C1 segment of cervical spinal cord (tissue), 14 donors: ENCODE data around the gene XIRP2.
"Not testable (repeated sequence)": the region's sequence is repeated elsewhere in the genome, so short reads cannot be mapped to it uniquely, and the experiment has no call there.

Experiments
- DNase-seq, 14 donors: peaks; one replicate each; lab custom pipeline; 2025; lab: John Stamatoyannopoulos, UW

The XIRP2 gene

GRCh38 chr2:167034976-167035375 lies 146.7 kb downstream of the XIRP2 start:
- DNase-seq: not testable (repeated sequence)

GRCh38 chr2:167048829-167049228 lies 160.5 kb downstream of the XIRP2 start:
- DNase-seq: no peak

DNA sequence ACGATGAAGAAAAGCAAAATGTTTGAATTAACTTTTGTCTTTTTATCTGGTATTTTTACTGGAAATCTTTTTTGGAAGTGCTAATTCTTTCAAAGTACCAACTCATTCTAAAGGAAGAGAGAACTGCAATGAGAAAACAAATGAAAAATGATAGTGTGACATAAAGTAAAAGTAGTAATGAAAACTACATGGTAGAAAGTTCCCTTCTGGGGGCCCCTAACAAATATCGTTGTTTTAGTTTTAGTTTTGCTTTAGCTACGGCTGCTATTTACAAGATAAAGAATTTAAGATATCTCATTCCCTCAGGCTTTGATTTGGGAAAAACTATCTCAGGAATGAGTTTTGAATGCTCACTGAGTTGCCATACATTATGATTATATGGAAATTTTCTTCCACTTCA lies 161.4 kb downstream of the XIRP2 start:
- DNase-seq: no peak

DNA sequence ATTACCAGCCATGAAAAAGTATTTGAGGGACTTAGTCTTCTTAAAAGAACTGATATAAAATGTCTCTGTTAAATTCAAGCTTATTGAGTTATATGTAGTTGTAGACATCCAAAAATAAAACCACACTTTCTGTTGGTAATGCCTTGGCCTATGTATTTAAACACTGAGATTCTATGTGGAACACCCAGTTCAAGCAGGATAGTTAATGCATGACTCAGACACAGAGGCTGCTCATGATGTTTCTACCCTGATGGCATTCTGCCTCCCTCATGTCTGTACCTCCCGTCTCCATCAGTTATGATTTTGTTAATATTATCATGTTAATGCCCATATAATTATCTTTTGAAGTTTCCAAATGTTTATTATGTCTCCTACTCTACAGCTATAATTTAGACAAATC lies 164.5 kb downstream of the XIRP2 start:
- no peak for DNase-seq

GRCh38 chr2:167054881-167055280 lies 166.6 kb downstream of the XIRP2 start:
- DNase-seq: no peak

- no peak for DNase-seq
Observed at GRCh38 chr2:167057446-167057845, 169.2 kb downstream of the XIRP2 start.

- no peak for DNase-seq
Observed at GRCh38 chr2:167059173-167059572, 170.9 kb downstream of the XIRP2 start.

GRCh38 chr2:167069855-167070254 lies 181.6 kb downstream of the XIRP2 start:
- DNase-seq: no peak

- not testable (repeated sequence) for DNase-seq
Observed at GRCh38 chr2:167075708-167076107, 187.4 kb downstream of the XIRP2 start.

GRCh38 chr2:167098931-167099330 lies 210.7 kb downstream of the XIRP2 start:
- DNase-seq: not testable (repeated sequence)

DNA sequence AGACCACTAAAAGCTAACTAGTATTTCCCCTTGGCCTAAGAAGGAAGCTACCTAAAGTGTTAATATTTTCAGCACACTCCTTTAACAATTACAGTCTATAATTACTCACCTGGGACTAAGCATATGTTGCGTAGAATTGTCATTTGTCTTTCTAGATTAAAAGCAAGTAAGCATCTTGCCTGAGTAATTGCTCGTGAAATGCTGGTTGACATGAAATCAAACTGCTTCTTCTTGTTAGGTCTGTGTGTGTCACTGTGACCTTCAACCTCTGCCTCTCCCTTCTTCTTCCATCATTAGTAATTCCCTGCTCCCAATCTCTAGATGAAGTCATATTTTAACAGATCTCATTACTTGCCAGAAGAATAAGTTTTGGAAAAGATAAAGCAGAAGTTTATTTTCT lies 212.2 kb downstream of the XIRP2 start:
- DNase-seq: no peak

DNA sequence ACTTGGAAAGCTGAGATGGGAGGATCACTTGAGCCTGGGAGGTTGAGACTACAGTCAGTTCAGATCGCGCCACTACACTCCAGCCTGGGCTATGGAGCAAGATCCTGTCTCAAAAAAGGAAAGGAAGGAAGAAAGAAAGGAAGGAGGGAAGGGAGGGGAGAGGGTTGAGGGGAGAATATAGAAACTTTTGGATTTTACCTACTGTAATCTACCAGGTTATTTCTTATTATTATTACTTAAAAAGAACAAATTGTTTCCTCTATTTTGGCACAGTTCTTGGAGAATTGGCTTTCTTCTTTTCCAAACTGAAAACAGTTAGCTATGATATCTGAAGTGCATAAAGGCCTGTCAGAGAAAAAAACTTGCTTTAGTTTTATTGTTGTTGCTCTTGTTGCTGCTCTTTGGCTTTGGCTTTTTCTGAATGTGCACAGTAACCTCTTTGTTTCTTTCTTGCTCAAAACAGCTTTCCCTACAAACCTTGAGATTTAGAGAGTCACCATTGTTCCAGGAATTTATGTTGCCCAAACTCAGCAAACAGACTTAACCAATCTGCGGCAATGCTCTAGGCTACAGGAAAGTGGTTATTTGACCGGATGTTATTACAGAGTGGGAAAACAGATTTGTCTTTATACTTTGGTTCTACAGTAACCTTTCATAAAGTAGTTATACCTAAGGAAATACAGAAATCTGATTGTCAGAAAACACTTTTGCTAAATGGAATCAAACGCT lies 214.9 kb downstream of the XIRP2 start:
- DNase-seq: no peak

DNA sequence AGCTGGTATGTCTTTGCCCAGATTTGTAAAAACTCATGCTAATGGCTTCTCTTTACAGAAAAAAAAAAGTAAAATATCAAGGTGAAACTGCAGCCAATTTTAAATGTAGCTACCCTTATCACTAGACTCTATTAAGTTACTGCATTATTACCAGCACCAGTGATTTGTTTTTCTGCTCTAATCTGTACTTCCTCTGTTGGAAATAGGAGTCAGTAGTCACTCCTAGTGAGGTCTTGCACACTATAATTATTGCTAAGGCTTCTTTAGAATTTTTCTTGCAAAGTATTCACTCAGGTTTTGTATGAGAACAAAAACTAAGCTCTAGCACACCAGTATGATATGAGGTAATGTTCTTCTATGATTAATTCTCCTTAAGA lies 215.5 kb downstream of the XIRP2 start:
- DNase-seq: no peak

DNA sequence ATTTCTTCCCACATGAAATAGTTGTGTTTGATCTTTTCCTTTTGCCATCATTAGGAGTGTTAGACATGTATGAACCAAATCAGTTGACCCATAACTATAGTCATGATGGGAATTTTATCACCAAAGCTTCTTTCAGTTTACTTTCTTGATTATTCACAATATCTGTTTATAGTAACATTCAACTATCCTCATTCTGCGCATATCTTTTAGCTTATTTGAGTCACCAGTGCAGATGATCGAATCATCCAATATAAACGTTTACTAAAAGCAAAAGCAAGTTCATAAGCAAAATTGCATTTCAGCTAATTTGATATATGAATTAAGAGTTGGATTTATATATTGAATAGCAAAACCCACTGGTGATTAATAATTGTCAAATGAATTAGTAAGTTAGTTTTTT lies 216.4 kb downstream of the XIRP2 start:
- no peak for DNase-seq

DNA sequence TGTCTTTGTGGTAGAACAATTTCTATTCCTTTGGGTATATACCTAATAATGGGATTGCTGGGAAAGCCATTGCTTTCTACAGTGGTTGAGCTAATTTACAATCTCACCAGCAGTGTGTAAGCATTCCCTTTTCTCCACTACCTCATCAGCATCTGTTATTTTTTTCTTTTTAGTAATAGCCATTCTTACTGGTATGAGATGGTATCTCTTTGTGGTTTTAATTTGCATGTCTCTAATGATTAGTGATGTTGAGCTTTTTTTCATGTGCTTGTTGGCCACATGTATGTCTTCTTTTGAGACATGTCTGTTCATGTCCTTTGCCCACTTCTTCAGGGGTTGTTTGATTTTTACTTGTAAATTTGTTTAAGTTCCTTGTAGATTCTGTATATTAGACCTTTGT lies 221.4 kb downstream of the XIRP2 start:
- not testable (repeated sequence) for DNase-seq

- DNase-seq: no peak
Observed at GRCh38 chr2:167110345-167110744, 222.1 kb downstream of the XIRP2 start.

GRCh38 chr2:167114018-167114417 lies 225.7 kb downstream of the XIRP2 start:
- no peak for DNase-seq

DNA sequence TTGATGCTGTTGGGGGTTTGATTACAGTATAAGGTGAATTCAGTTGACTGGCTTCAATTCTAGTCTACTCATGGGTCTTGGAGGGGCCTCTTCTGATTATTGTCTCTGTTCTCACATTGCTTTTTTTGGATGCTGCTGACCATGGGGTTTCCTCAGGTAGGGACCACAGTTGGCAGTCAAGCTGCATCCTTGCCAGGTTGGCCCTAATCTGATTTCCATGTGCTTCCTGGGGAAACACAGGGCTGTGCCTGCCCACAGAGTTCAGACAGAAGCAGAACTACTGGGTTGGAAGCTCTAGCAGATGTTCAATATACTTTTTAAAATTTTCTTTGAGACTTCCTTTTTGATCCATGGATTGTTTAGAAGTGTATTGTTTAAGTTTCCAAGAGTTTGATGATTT lies 227.3 kb downstream of the XIRP2 start:
- no peak for DNase-seq

DNA sequence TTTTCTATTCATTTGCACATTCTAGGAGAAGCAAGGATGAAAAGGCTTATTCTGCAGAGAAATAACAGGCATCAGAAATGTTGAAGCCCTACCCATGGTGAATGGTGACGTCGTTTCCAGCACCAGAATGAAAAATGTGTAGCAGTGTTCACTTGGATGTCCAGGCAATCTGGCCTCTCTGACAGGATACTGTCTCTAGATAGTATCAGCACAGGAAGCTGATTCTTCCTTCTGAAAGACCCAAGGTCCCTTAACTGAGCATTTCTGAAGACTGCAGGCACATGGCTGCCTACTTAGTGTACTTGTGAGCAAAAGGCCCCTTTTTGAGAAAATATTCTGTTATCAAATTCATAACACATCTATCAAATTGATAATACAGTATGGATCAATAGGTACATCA lies 234.1 kb downstream of the XIRP2 start:
- no peak for DNase-seq

- DNase-seq: no peak
Observed at GRCh38 chr2:167126165-167126564, 237.9 kb downstream of the XIRP2 start.

GRCh38 chr2:167127135-167127534 lies 238.9 kb downstream of the XIRP2 start:
- DNase-seq: peak in 1 of 14 donors; percentile 24

- no peak for DNase-seq
Observed at GRCh38 chr2:167128130-167128529, 239.8 kb downstream of the XIRP2 start.

DNA sequence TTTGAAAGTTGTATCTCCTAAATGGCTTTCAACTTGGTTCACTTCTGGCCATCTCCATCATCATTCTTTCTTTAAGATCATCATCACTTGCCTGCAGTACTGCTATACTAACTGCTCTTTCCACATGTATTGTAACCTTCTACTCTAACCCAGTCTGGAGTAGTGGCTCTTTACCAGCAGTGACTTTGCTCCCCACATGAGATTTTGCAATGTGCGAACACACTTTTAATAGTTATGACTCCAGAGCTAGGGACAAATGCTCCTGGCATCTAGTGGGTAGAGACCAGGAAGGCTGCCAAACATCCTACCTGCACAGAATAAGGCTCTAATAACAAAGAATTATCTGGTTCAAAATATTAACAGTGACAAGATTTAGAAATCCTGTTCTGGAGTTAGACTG lies 243.8 kb downstream of the XIRP2 start:
- no peak for DNase-seq
